ENCODE measurements around the gene OPA3.

Gene OPA3

GRCh38 chr19:45526971-45527370 lies 57.6 kb downstream of the OPA3 start:
- in situ Hi-C loops (cut with HindIII; ENCODE audit: low sequenced_read_pairs) = no loop called here
- no peak for DNase-seq (ENCODE audit: low read depth, low spot score)
- TF ChIP-seq, protein P1, sequence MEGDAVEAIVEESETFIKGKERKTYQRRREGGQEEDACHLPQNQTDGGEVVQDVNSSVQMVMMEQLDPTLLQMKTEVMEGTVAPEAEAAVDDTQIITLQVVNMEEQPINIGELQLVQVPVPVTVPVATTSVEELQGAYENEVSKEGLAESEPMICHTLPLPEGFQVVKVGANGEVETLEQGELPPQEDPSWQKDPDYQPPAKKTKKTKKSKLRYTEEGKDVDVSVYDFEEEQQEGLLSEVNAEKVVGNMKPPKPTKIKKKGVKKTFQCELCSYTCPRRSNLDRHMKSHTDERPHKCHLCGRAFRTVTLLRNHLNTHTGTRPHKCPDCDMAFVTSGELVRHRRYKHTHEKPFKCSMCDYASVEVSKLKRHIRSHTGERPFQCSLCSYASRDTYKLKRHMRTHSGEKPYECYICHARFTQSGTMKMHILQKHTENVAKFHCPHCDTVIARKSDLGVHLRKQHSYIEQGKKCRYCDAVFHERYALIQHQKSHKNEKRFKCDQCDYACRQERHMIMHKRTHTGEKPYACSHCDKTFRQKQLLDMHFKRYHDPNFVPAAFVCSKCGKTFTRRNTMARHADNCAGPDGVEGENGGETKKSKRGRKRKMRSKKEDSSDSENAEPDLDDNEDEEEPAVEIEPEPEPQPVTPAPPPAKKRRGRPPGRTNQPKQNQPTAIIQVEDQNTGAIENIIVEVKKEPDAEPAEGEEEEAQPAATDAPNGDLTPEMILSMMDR (IDR thresholded peaks at IDR 0.05; ENCODE audit: low read depth, low read length) = no peak
- no peak overlapping the region for H3K4me3 ChIP-seq (ENCODE audit: low read depth, low read length)

GRCh38 chr19:45526143-45526542 lies 58.5 kb downstream of the OPA3 start:
- in situ Hi-C loops (cut with HindIII; ENCODE audit: low sequenced_read_pairs) = no loop called here
- DNase-seq (ENCODE audit: low read depth, low spot score) = peak; percentile 65
- H3K4me3 ChIP-seq (ENCODE audit: low read depth, low read length) = no peak overlapping the region
- TF ChIP-seq, protein P1 (IDR thresholded peaks at IDR 0.05; ENCODE audit: low read depth, low read length) = no peak

DNA sequence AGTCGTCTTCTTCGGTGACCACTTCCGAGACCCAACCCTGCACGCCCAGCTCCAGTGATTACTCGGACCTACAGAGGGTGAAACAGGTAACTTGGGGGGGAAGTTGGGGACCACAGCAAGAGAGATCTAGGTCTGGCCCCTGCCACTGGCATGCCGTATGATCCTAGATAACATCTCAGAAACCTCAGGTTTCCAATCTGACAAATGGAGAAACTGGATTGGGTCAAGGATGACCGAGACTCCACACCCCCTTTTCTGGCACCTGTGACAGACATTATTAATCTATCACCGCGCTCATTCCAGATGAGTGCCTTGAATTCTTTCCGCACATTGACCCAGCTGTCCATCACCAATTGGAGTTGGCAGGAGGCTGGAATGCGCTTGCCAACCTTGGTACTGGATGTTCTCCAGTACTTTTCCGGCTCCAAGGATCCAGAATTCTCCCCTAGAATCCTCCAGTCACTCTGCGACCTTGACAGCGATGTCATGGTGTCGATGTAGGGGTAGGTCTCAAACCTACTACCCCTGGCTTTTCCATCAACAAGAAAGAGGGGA lies 60.0 kb downstream of the OPA3 start:
- in situ Hi-C loops (cut with HindIII; ENCODE audit: low sequenced_read_pairs) = no loop called here
- H3K4me3 ChIP-seq (ENCODE audit: low read depth, low read length) = no peak overlapping the region
- DNase-seq (ENCODE audit: low read depth, low spot score) = no peak
- TF ChIP-seq, protein P1 (IDR thresholded peaks at IDR 0.05; ENCODE audit: low read depth, low read length) = no peak

DNA sequence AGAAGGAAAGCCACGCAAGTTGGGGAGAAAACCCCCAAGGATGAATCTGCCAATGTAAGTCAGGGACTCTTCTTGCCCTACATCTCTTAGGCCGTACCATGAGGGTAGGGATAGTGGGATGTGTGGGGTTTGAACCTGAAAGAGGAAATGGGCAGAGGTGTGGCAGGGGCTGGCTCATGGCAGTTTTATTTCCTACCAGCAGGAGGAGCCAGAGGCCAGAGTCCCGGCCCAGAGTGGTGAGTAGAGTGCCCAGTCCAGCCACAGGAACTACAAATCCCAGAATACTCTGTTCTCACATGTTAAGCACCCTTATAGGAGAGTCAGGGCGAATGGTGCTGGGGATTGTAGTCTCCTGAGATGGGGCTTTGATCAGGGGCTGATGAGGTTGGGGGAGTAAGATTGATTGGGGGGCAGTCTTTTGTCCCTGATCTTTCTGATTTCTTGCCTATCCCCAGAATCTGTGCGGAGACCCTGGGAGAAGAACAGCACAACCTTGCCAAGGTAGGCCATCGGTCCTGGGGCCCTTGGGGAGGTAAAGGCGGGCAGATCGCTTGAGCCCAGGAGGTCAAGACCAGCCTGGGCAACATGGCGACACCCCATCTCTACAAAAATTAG lies 60.9 kb downstream of the OPA3 start:
- in situ Hi-C loops (cut with HindIII; ENCODE audit: low sequenced_read_pairs) = no loop called here
- TF ChIP-seq, protein P1 (IDR thresholded peaks at IDR 0.05; ENCODE audit: low read depth, low read length) = peak; percentile 89
- no peak overlapping the region for H3K4me3 ChIP-seq (ENCODE audit: low read depth, low read length)
- peak; percentile 82 for DNase-seq (ENCODE audit: low read depth, low spot score)

DNA sequence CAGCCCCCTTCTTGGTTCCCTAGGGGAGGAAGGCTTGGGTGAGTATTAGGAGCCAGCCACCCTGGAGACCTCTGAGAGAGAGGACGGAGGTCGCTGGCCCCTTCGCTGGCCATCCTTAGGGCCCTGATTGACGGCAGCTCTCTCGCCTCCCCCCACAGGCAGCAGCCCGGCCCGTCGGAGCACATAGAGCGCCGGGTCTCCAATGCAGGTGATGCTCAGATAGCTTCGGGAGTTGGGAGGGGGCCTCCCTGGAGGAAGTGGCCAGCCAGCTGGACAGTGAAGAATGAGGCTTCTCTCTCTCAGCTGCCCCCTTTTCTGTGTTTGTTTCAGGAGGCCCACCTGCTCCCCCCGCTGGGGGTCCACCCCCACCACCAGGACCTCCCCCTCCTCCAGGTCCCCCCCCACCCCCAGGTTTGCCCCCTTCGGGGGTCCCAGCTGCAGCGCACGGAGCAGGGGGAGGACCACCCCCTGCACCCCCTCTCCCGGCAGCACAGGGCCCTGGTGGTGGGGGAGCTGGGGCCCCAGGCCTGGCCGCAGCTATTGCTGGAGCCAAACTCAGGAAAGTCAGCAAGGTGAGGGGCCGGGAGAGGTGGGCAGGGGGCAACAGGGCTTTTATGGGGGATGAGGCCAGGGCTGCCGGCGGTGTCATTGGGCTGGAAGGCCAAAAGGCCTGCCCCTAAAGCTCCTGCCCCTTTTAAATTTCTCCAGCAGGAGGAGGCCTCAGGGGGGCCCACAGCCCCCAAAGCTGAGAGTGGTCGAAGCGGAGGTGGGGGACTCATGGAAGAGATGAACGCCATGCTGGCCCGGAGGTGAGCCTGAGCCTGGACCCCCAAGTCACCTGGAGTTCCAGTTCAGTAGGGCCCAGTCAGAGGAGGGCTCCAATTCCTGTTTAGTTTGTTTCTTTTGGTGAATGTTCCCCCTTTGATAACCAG lies 62.3 kb downstream of the OPA3 start:
- no peak for DNase-seq (ENCODE audit: low read depth, low spot score)
- TF ChIP-seq, protein P1 (IDR thresholded peaks at IDR 0.05; ENCODE audit: low read depth, low read length) = no peak
- in situ Hi-C loops (cut with HindIII; ENCODE audit: low sequenced_read_pairs) = no loop called here
- no peak overlapping the region for H3K4me3 ChIP-seq (ENCODE audit: low read depth, low read length)

- TF ChIP-seq, protein P1 (IDR thresholded peaks at IDR 0.05; ENCODE audit: low read depth, low read length) = no peak
- DNase-seq (ENCODE audit: low read depth, low spot score) = no peak
- in situ Hi-C loops (cut with HindIII; ENCODE audit: low sequenced_read_pairs) = no loop called here
- no peak overlapping the region for H3K4me3 ChIP-seq (ENCODE audit: low read depth, low read length)
These were observed 66.2 kb downstream of the OPA3 start for GRCh38 chr19:45518469-45518826.

Data from astrocyte of the spinal cord (primary cell).